ENCODE measurements around the gene ZNF451.

Gene ZNF451

GRCh38 chr6:57097596-57097995 lies 7.6 kb downstream of the ZNF451 start:
- DNase-seq, result no peak

DNA sequence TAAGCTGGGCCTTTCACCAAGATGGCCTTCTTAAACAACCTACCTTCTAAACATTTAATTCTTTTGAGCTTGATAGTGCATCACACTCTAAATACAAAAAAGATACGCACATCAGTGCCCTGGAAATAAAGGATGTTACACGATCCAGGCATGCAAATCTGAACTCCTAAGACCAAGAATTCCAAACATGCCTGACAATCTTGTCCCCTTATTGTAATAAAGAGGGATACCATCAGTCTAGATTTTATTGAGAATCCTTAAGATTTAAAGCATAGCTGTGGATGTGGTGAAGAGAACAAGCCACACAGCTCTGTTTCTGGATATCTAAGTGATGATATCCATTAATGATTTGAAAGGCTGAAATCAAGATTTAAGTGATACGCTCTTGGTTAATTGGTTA lies 13.0 kb downstream of the ZNF451 start:
- no peak for DNase-seq

- no peak for DNase-seq
Measured at GRCh38 chr6:57104336-57104735, 14.3 kb downstream of the ZNF451 start.

- no peak for DNase-seq
Measured at GRCh38 chr6:57106990-57107389, 17.0 kb downstream of the ZNF451 start.

DNA sequence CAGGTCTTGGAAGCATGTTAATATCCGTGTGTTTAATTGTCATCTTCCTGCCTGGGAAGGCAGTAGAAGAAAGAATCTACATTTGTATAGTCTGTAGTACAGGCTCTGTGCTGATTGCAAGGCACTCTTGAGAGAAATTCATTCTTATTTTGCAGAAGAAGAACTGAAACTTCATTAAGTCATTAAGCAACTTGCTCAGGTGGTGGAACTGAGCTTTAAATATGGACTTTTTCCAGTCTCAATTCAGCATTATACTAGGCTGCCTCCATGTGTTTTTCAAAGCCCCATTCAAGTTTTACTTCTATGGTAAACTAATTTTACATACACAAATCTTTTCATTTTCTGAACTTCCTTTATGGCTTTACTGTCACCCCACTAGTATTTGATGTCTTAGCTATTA lies 18.7 kb downstream of the ZNF451 start:
- no peak for DNase-seq

DNA sequence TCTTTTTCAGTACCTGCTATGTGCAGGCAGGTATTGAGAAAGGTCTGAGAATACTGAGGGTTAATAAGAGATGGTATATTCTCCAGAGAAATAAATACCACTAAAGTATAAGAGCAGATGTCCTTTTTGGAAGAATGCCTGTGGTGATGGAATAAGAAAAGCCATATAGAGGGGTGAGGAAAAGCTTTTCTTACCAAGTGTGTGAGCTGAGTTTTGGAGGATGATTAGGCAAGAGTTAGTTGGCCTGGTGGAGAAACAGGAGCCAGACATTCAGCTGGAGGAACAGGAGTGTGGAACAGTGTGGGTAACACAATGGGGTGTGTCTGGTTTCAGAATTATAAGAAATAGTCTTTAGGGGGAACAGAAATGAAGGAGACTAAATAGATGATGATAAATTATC lies 19.9 kb downstream of the ZNF451 start:
- no peak for DNase-seq

DNA sequence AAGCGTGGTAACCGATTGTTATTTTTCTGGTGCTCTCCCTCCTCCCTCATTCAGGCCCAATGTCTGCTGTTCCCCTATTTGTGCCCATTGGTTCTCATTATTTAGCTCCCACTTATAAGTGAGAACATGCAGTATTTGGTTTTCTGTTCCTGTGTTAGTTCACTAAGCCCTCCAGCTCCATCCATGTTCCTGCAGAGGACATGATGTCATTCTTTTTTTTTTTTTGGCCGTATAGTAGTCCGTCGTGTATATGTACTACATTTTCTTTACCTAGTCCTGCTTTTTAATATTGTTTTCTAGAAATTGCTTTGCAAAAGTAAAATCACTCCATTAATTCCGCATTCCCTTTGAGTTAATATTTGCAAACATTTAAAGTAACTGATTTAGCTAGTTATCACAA lies 23.1 kb downstream of the ZNF451 start:
- DNase-seq, result no peak

GRCh38 chr6:57116776-57117175 lies 26.8 kb downstream of the ZNF451 start:
- DNase-seq, result no peak

- no peak for DNase-seq
Measured at GRCh38 chr6:57117796-57118195, 27.8 kb downstream of the ZNF451 start.

DNA sequence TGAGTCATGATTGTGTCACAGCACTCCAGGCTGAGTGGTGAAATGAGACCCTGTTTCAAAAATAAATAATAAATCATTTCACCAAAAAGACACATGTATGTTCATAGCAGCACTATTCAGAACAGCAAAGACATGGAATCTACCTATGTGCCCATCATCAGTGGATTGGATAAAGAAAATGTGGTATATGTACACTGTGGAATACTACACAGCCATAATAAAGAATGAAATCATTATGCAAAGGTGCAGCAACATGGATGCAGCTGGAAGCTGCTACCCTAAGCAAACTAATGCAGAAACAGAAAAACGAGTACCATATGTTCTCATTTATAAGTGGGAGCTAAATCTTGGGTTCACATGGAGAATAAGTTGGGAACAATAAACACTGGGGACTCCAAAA lies 33.1 kb downstream of the ZNF451 start:
- no peak for DNase-seq

DNA sequence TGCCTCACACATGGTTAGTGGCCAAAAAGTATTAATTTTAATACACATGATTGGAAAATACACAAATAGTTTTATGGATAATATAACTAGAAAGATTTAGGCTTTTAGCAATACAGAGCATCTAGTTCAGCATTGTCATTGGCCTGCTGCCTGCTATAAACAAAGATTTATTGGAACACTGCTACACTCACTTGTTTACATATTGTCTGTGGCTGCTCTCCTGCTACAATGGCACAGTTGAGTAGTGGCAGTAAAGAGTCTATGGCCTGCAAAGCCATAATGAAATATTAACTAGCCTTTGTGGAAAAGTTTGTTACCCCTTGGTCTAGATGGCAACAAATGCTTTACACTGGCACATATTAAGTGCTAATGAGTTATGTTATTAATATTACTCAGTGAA lies 37.8 kb downstream of the ZNF451 start:
- no peak for DNase-seq

DNA sequence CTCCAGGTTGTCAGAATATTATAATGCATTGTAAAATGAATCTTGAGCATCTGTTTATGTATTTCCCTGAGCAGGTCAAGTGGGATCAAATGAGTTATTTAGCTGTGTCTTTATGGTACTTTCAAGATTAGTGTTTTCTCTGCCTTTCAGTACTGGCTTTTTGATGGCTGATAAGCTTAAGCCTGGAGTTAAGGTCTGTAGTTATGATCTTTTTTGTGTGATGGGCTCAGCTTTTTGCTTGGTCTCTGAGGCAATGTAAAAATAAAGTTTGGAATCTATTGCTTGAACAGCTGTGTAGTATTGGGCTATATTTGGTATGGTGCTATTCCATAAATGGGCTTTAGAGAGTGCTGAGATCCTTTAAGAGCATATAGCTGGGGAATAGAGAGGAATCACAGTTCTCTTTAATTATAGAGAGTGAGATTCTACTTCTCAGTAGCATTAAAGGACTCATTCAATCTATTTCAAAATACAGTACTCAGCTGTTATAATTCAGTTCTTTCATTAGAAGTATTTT lies 40.7 kb downstream of the ZNF451 start:
- no peak for DNase-seq

DNA sequence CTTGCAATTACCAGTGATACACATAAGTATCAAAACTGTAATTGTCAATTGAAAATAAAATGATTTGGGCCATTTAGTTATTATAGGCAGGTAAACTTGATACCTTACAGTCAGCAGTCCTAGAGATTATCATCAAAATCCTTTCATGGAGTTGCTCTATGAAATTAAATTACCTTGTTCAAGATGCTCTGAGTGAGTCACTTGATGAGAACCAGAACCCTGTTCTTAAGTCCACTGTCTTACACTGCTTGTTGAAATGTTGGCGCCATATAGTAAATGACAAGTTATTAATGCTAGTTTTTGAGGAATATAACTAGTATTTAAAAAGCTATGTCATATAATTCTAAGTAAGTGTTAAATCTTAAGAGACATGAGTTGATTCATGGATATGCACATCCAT lies 45.0 kb downstream of the ZNF451 start:
- no peak for DNase-seq

- DNase-seq, result no peak
Measured at GRCh38 chr6:57135885-57136284, 45.9 kb downstream of the ZNF451 start.

- DNase-seq, result no peak
Measured at GRCh38 chr6:57137350-57137749, 47.4 kb downstream of the ZNF451 start.

DNA sequence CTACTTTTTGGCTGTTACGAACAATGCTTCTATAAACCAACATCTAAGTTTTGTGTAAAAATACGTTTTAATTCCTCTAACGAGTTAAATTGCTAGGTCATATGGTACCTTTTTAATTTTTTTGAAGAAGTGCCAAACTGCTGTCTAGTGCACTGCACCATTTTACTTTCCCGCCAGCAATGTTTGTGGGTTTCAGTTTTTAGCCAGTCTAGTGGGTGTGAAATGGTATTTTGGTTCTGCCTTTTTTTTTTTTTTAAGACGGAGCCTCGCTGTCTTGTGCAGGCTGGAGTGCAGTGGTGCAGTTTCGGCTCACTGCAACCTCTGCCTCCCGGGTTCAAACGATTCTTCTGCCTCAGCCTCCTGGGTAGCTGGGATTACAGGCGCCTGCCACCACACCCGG lies 48.0 kb downstream of the ZNF451 start:
- no peak for DNase-seq

- DNase-seq, result no peak
Measured at GRCh38 chr6:57141451-57142177, 51.6 kb downstream of the ZNF451 start.

- DNase-seq, result no peak
Measured at GRCh38 chr6:57142178-57142525, 52.2 kb downstream of the ZNF451 start.

DNA sequence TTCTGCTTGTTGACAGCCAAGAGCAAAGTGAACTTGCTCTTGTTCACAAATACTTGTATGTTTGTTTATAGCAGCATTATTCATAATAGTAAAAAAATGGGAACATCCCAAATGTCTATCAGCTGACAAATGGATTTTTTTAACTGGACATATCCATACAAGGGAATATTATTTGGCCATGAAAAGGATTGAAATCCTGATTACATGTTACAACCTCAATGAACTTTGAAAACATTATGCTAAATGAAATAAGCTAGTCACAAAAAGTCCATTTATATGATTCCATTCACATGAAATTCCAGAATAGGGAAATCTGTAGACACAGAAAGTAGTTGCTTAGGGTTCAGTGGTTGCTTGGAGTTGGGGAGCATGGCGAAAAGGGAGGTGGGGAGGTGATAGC lies 53.7 kb downstream of the ZNF451 start:
- DNase-seq, result no peak

- no peak for DNase-seq
Measured at GRCh38 chr6:57147401-57147800, 57.4 kb downstream of the ZNF451 start.

DNA sequence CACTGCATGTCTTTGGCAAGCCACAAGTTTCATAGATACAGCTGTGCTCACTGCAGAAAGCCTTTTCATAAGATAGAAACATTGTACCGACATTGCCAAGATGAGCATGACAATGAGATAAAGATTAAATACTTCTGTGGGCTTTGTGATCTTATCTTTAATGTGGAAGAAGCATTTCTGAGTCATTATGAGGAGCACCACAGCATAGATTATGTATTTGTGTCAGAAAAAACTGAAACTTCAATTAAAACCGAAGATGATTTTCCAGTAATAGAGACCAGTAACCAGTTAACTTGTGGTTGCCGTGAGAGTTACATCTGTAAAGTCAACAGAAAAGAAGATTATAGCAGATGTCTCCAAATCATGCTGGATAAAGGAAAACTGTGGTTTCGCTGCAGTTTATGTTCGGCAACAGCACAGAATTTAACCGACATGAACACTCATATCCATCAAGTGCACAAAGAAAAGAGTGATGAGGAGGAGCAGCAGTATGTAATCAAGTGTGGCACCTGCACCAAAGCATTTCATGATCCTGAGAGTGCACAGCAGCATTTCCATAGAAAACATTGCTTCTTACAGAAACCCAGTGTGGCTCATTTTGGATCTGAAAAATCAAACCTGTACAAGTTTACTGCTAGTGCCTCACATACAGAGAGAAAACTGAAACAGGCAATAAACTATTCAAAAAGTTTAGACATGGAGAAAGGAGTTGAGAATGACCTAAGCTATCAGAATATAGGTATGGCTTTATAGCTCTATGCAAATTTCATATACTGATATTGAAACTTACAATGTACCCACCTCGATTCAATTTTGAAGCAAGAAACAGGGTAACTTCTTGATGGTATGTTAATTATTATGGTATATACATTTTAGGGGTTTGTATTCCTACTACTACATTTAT lies 58.2 kb downstream of the ZNF451 start:
- DNase-seq, result no peak

DNA sequence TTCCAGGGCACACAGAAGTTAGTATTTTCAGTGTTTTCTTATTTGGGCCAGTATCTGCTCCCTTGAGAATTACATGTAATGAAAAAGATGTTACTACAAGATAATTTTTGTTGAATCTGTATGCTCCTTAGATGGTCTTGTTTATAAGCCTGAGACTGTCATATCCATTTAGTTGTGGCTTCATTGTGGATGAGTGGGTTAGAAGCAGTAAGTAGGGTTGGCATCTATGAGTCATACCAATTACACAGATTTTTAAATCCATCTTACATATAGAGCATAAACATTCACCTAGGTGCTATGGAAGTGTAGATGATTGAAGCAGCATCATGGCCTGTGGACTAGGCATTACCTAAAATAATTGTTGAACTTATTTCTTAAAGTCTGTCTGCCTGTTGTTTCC lies 68.7 kb downstream of the ZNF451 start:
- no peak for DNase-seq

- no peak for DNase-seq
Measured at GRCh38 chr6:57159127-57159526, 69.1 kb downstream of the ZNF451 start.

DNA sequence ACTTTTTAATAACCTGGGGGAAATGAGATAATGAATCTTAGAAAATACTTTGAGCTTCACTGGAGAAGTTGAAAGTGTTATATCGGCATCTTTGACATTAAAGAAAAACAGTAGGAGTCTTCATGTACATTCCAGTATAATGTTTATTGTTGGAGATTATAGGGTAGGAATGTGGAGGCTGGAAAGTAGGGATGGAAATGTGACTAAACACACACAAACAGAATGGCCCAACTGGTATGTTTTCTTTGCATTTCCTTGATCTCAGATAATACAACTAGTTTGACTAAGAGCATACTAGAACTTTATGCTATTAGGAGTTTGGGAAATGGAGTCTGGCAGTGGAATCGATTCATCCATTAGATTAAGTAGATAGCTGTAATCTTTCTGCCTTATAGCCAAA lies 72.0 kb downstream of the ZNF451 start:
- DNase-seq, result no peak
